H9 (cell line): ENCODE results near the gene LRRN3. TPM values are rescaled to one million over a fixed set of nuclear protein-coding genes. Genes with fewer than 3 reads are reported as not detected.

Experiments used
- DNase-seq: peaks from one replicate; pipeline ENCODE4 v3.0.0-alpha.2; 2017
- H2AFZ ChIP-seq: one replicate; pipeline ENCODE4 v1.6.1; 2013; ENCODE audit warnings: mild to moderate bottlenecking, low read length, control low read depth, moderate library complexity
- H2AK5ac ChIP-seq: 2 replicates; pipeline ENCODE4 v1.6.1; 2013; ENCODE audit warnings: low read length, control low read depth, mixed read lengths; ENCODE audit not compliant: insufficient read length
- H2BK120ac ChIP-seq: one replicate; pipeline ENCODE4 v1.6.1; 2013; ENCODE audit warnings: low read depth, mild to moderate bottlenecking, low read length, control low read depth, inconsistent platforms; ENCODE audit not compliant: poor library complexity, severe bottlenecking
- H2BK12ac ChIP-seq: 2 replicates; pipeline ENCODE4 v1.6.1; 2013; ENCODE audit warnings: low read length, control low read depth, mixed read lengths, low read depth; ENCODE audit not compliant: insufficient read length
- H2BK15ac ChIP-seq: 2 replicates; pipeline ENCODE4 v1.6.1; 2013; ENCODE audit warnings: low read depth, low read length, control low read depth
- H2BK20ac ChIP-seq: one replicate; pipeline ENCODE4 v1.6.1; 2013; ENCODE audit warnings: low read depth, mild to moderate bottlenecking, low read length, control low read depth, inconsistent platforms; ENCODE audit not compliant: poor library complexity, severe bottlenecking
- H2BK5ac ChIP-seq: 2 replicates; pipeline ENCODE4 v1.6.1; 2013; ENCODE audit warnings: low read length, control low read depth, mixed read lengths; ENCODE audit not compliant: insufficient read length
- H3K14ac ChIP-seq: 2 replicates; pipeline ENCODE4 v1.6.1; 2013; ENCODE audit warnings: low read length, control low read depth; ENCODE audit not compliant: insufficient read depth
- H3K18ac ChIP-seq: 2 replicates; pipeline ENCODE4 v1.6.1; 2013; ENCODE audit warnings: low read depth, mild to moderate bottlenecking, mixed read lengths, low read length, control low read depth; ENCODE audit not compliant: insufficient read length
- H3K23ac ChIP-seq: 2 replicates; pipeline ENCODE4 v1.6.1; 2013; ENCODE audit warnings: low read length, control low read depth, mixed read lengths, low read depth; ENCODE audit not compliant: insufficient read length
- H3K23me2 ChIP-seq: 2 replicates; pipeline ENCODE4 v1.6.1; 2013; ENCODE audit warnings: low read depth, mild to moderate bottlenecking, mixed read lengths, low read length, control low read depth; ENCODE audit not compliant: insufficient read length, poor library complexity, severe bottlenecking
- H3K27ac ChIP-seq: 2 replicates; pipeline ENCODE4 v1.5.1; 2013; ENCODE audit warnings: low read length, control low read depth, mixed read lengths, low read depth; ENCODE audit not compliant: insufficient read length
- H3K27me3 ChIP-seq: 2 replicates; pipeline ENCODE4 v1.6.1; 2013; ENCODE audit warnings: low read length, control low read depth, inconsistent platforms; ENCODE audit not compliant: insufficient read depth
- H3K4ac ChIP-seq: 2 replicates; pipeline ENCODE4 v1.6.1; 2013; ENCODE audit warnings: low read depth, mild to moderate bottlenecking, control low read depth, inconsistent platforms, low read length, moderate library complexity
- H3K4me1 ChIP-seq: 2 replicates; pipeline ENCODE4 v1.6.1; 2013; ENCODE audit warnings: low read length, control low read depth, inconsistent platforms; ENCODE audit not compliant: insufficient read depth
- H3K4me2 ChIP-seq: 2 replicates; pipeline ENCODE4 v1.6.1; 2013; ENCODE audit warnings: low read length, control low read depth, mixed read lengths; ENCODE audit not compliant: insufficient read length, insufficient read depth
- H3K56ac ChIP-seq: 2 replicates; pipeline ENCODE4 v1.6.1; 2013; ENCODE audit warnings: low read depth, mild to moderate bottlenecking, mixed read lengths, low read length, control low read depth; ENCODE audit not compliant: insufficient read length
- H3K79me1 ChIP-seq: 2 replicates; pipeline ENCODE4 v1.6.1; 2013; ENCODE audit warnings: low read depth, mild to moderate bottlenecking, moderate library complexity, low read length, control low read depth, inconsistent platforms; ENCODE audit not compliant: insufficient read depth, poor library complexity, severe bottlenecking
- H3K79me2 ChIP-seq: 2 replicates; pipeline ENCODE4 v1.6.1; 2013; ENCODE audit warnings: low read length, control low read depth, inconsistent platforms; ENCODE audit not compliant: insufficient read depth
- H3K9ac ChIP-seq: 2 replicates; pipeline ENCODE4 v1.6.1; 2013; ENCODE audit warnings: low read length, control low read depth, mixed read lengths; ENCODE audit not compliant: insufficient read length; ENCODE audit errors: extremely low read depth
- H3K9me3 ChIP-seq: one replicate; pipeline ENCODE4 v1.6.1; 2013; ENCODE audit warnings: low read depth, low read length, inconsistent platforms; ENCODE audit not compliant: control insufficient read depth
- H3T11ph ChIP-seq: one replicate; pipeline ENCODE4 v1.6.1; 2013; ENCODE audit warnings: mild to moderate bottlenecking, low read length, control low read depth, inconsistent platforms
- H4K20me1 ChIP-seq: one replicate; pipeline ENCODE4 v1.6.1; 2013; ENCODE audit not compliant: control insufficient read depth, insufficient read length, insufficient read depth
- H4K5ac ChIP-seq: 2 replicates; pipeline ENCODE4 v1.6.1; 2013; ENCODE audit warnings: low read depth, mild to moderate bottlenecking, mixed read lengths, low read length, control low read depth; ENCODE audit not compliant: insufficient read length
- H4K8ac ChIP-seq: replicated peaks from 2 replicates; pipeline ENCODE4 v1.6.1; 2013; ENCODE audit warnings: low read length, control low read depth, mixed read lengths, low read depth; ENCODE audit not compliant: insufficient read length
- H4K91ac ChIP-seq: 2 replicates; pipeline ENCODE4 v1.6.1; 2013; ENCODE audit warnings: low read depth, mild to moderate bottlenecking, moderate library complexity, mixed read lengths, low read length, control low read depth; ENCODE audit not compliant: insufficient read length
- H3K27ac Mint-ChIP-seq, 3 experiments: 2 replicates in 2 of 3; 3 replicates in 1 of 3; pipeline ENCODE4 v1.8.0; 2020 to 2021; ENCODE audit warnings: mixed read lengths in 3 of 3, mild to moderate bottlenecking in 1 of 3, moderate library complexity in 1 of 3
- H3K27me3 Mint-ChIP-seq: 2 replicates; pipeline ENCODE4 v1.8.0; 2021; ENCODE audit warnings: low read depth, mild to moderate bottlenecking, moderate library complexity, mixed read lengths
- H3K36me3 Mint-ChIP-seq, 3 experiments: 2 replicates in 2 of 3; 3 replicates in 1 of 3; pipeline ENCODE4 v1.8.0; 2020 to 2021; ENCODE audit warnings: low read depth in 3 of 3, mixed read lengths in 3 of 3; ENCODE audit not compliant: insufficient read depth in 1 of 3
- H3K4me1 Mint-ChIP-seq, 2 experiments: 2 replicates each; pipeline ENCODE4 v1.8.0; 2020; ENCODE audit warnings: mixed read lengths in 2 of 2
- H3K4me3 Mint-ChIP-seq, 2 experiments: 2 replicates in 1 of 2; 3 replicates in 1 of 2; pipeline ENCODE4 v1.8.0; 2020 to 2021; ENCODE audit warnings: mild to moderate bottlenecking in 2 of 2, mixed read lengths in 2 of 2, moderate library complexity in 1 of 2
- H3K9me3 Mint-ChIP-seq, 2 experiments: 2 replicates in 1 of 2; 3 replicates in 1 of 2; pipeline ENCODE4 v1.8.0; 2020; ENCODE audit warnings: mild to moderate bottlenecking in 2 of 2, mixed read lengths in 2 of 2, moderate library complexity in 1 of 2
- CTCF ChIP-seq: fragments of 200-600 bp; sonication (generic); conservative IDR thresholded peaks from 3 replicates; pipeline ENCODE4 v1.8.0; 2021; ENCODE audit warnings: antibody characterized with exemption, mild to moderate bottlenecking
- total RNA-seq: library from RNA; stranded (reverse); gene quantifications from 2 replicates; pipeline ENCODE4 v1.2.1, GENCODE V29; 2021

The LRRN3 gene
- total RNA-seq, 1 experiment from 2014 or later = 0.77 TPM

DNA sequence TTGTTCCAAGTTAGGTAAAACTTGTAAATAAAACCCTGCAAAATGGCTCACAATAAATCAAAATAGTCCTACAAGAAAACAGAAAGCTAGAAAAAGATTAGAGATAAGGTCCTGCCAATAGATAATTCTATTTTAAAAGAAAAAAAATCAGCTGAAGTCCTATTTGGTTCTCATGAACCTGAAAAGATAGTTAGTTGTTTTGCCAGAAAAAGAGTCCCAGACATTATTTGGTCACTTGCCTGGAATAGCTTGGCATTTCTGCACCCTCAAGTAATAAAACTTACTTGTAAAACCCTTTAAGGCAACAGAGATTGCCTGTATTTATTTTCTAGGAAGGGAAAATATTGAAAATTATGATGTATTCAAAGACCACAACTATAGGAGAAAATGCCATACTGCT lies 47.7 kb downstream of the LRRN3 start:
- no peak for DNase-seq
- H2BK5ac ChIP-seq = no peak overlapping the region
- no peak overlapping the region for H2BK20ac ChIP-seq
- H4K5ac ChIP-seq = no peak overlapping the region
- H3K4ac ChIP-seq = no peak overlapping the region
- TF ChIP-seq CTCF = no peak
- no peak overlapping the region for H3K4me2 ChIP-seq
- Mint-ChIP-seq H3K9me3 (no peaks in the 10 kb centered on the region), H3K4me1 (peaks cover 2 to 8% of the 10 kb centered on the region in 2 experiments; a peak in 2 of 4 replicates), H3K27ac (no peak overlapping the region), H3K36me3 (no peaks in the 10 kb centered on the region), H3K4me3 (no peak overlapping the region), H3K27me3 (no peaks in the 10 kb centered on the region)
- no peak overlapping the region for H2BK15ac ChIP-seq
- no peaks in the 10 kb centered on the region for H3K4me1 ChIP-seq
- H4K8ac ChIP-seq = no peak overlapping the region
- H2AK5ac ChIP-seq = no peak overlapping the region
- no peaks in the 10 kb centered on the region for H4K20me1 ChIP-seq
- no peak overlapping the region for H3K18ac ChIP-seq
- H3K9me3 ChIP-seq = no peaks in the 10 kb centered on the region
- no peak overlapping the region for H4K91ac ChIP-seq
- no peak overlapping the region for H3K23ac ChIP-seq
- H3T11ph ChIP-seq = no peak overlapping the region
- no peak overlapping the region for H3K9ac ChIP-seq
- no peak overlapping the region for H2BK120ac ChIP-seq
- no peak overlapping the region for H2AFZ ChIP-seq
- no peaks in the 10 kb centered on the region for H3K23me2 ChIP-seq
- no peak overlapping the region for H2BK12ac ChIP-seq
- H3K79me2 ChIP-seq = no peaks in the 10 kb centered on the region
- no peak overlapping the region for H3K27ac ChIP-seq
- H3K56ac ChIP-seq = no peak overlapping the region
- H3K14ac ChIP-seq = no peak overlapping the region
- no peaks in the 10 kb centered on the region for H3K27me3 ChIP-seq
- H3K79me1 ChIP-seq = no peaks in the 10 kb centered on the region
